SJSA1 (cell line): ENCODE measurements around the gene MXRA7. TPM values are rescaled to one million over a fixed set of nuclear protein-coding genes. Genes with fewer than 3 reads are reported as not detected.
"Not testable (repeated sequence)": the region's sequence is repeated elsewhere in the genome, so short reads cannot be mapped to it uniquely, and the experiment has no call there.

ENCODE experiments used
- DNase-seq, 2 experiments: peaks; one replicate each; pipeline ENCODE4 v3.0.0-alpha.2; 2015 to 2020; ENCODE audit warnings: low spot score in 2 of 2, low read depth in 1 of 2
- H3K27ac ChIP-seq: fragments of 250-450 bp; sonication (Bioruptor Pico); 2 replicates; pipeline ENCODE4 v1.5.1; 2020; ENCODE audit warnings: mild to moderate bottlenecking, moderate library complexity
- H3K27me3 ChIP-seq: fragments of 250-450 bp; sonication (Bioruptor Pico); replicated peaks from 2 replicates; pipeline ENCODE4 v1.5.1; 2020; ENCODE audit warnings: mild to moderate bottlenecking, moderate library complexity
- H3K36me3 ChIP-seq: fragments of 250-450 bp; sonication (Bioruptor Pico); 2 replicates; pipeline ENCODE4 v1.5.1; 2020; ENCODE audit warnings: mild to moderate bottlenecking
- H3K4me1 ChIP-seq: fragments of 250-450 bp; sonication (Bioruptor Pico); replicated peaks from 2 replicates; pipeline ENCODE4 v1.6.1; 2021; ENCODE audit warnings: mild to moderate bottlenecking
- H3K4me3 ChIP-seq: fragments of 250-450 bp; sonication (Bioruptor Pico); 2 replicates; pipeline ENCODE4 v1.5.1; 2020; ENCODE audit warnings: mild to moderate bottlenecking
- H3K9me3 ChIP-seq: fragments of 250-450 bp; sonication (Bioruptor Pico); replicated peaks from 2 replicates; pipeline ENCODE4 v1.5.1; 2020; ENCODE audit warnings: mild to moderate bottlenecking
- total RNA-seq: library from RNA; depleted of rRNA; stranded (reverse); fragments of >200 nt; shearing (Covaris generic); gene quantifications from 2 replicates; pipeline ENCODE4 v1.2.3, GENCODE V29; 2014

Gene MXRA7
- total RNA-seq, 1 experiment from 2014 or later, result 546 TPM

GRCh38 chr17:76740329-76741118 lies 29.8 kb upstream of the MXRA7 start:
- no peak overlapping the region for H3K4me3 ChIP-seq
- no peak for DNase-seq
- peaks cover 41% of the 10 kb centered on the region for H3K36me3 ChIP-seq
- H3K9me3 ChIP-seq, result 0 out of 2 replicates have a peak, but pooled peaks cover 7% of the 10 kb centered on the region
- H3K27ac ChIP-seq, result no peak overlapping the region
- peaks cover 7% of the 10 kb centered on the region; the same call in 1 of the 2 replicates for H3K4me1 ChIP-seq
- H3K27me3 ChIP-seq, result no peaks in the 10 kb centered on the region

- Histone ChIP-seq H3K36me3 (peaks cover 41% of the 10 kb centered on the region), H3K4me1 (peaks cover 13% of the 10 kb centered on the region)
- not testable (repeated sequence) for H3K27me3 ChIP-seq, H3K9me3 ChIP-seq, H3K4me3 ChIP-seq, H3K27ac ChIP-seq, DNase-seq
Observed at GRCh38 chr17:76739568-76740115, 28.9 kb upstream of the MXRA7 start.

- 0 out of 2 replicates have a peak, but pooled peaks cover 3% of the 10 kb centered on the region for H3K9me3 ChIP-seq
- peak overlapping the region; percentile 83 for H3K4me3 ChIP-seq
- peaks cover 41% of the 10 kb centered on the region for H3K36me3 ChIP-seq
- H3K27me3 ChIP-seq, result no peaks in the 10 kb centered on the region
- peak overlapping the region; percentile 97 for H3K27ac ChIP-seq
- H3K4me1 ChIP-seq, result peaks cover 24% of the 10 kb centered on the region
- peak in 1 of 2 experiments; percentile 36 for DNase-seq
Observed at GRCh38 chr17:76738468-76738850, 27.7 kb upstream of the MXRA7 start.

GRCh38 chr17:76737676-76738467 lies 27.1 kb upstream of the MXRA7 start, which contains the start of gene MFSD11:
TSS of gene MFSD11 (plus strand) at chr17:76738119. CDS start at chr17:76738353, 234 bp downstream.
- Histone ChIP-seq H3K9me3 (0 out of 2 replicates have a peak, but pooled peaks cover 3% of the 10 kb centered on the region), H3K27me3 (no peaks in the 10 kb centered on the region), H3K4me3 (peak within 1 kb of the TSS; percentile 83), H3K27ac (peak within 1 kb of the TSS; percentile 97), H3K4me1 (peaks cover 26% of the 10 kb centered on the region), H3K36me3 (peaks cover 46% of the 10 kb centered on the region)
- DNase-seq, result peak; percentile 97 to 100

- Histone ChIP-seq H3K27ac (peak within 1 kb of the TSS; percentile 97), H3K36me3 (peaks cover 53% of the 10 kb centered on the region), H3K27me3 (no peaks in the 10 kb centered on the region), H3K4me1 (peaks cover 26% of the 10 kb centered on the region), H3K4me3 (peak within 1 kb of the TSS; percentile 83), H3K9me3 (0 out of 2 replicates have a peak, but pooled peaks cover 3% of the 10 kb centered on the region)
- peak; percentile 100 for DNase-seq
Observed at GRCh38 chr17:76737082-76737675, 26.4 kb upstream of the MXRA7 start, which contains the start of gene SRSF2. TSS of gene SRSF2 (minus strand) at chr17:76737331. CDS start at chr17:76737160, 171 bp downstream.

GRCh38 chr17:76736349-76737081 lies 25.8 kb upstream of the MXRA7 start:
- H3K4me1 ChIP-seq, result peaks cover 26% of the 10 kb centered on the region
- peaks cover 56% of the 10 kb centered on the region for H3K36me3 ChIP-seq
- peak overlapping the region; percentile 83 for H3K4me3 ChIP-seq
- H3K27ac ChIP-seq, result peak overlapping the region; percentile 76
- no peaks in the 10 kb centered on the region for H3K27me3 ChIP-seq
- peak; percentile 66 to 75 for DNase-seq
- H3K9me3 ChIP-seq, result 0 out of 2 replicates have a peak, but pooled peaks cover 3% of the 10 kb centered on the region

- Histone ChIP-seq H3K27ac (peak overlapping the region; percentile 76), H3K27me3 (no peaks in the 10 kb centered on the region), H3K36me3 (peaks cover 62% of the 10 kb centered on the region), H3K4me1 (peaks cover 26% of the 10 kb centered on the region), H3K9me3 (0 out of 2 replicates have a peak, but pooled peaks cover 3% of the 10 kb centered on the region), H3K4me3 (peak overlapping the region; percentile 83)
- peak in 1 of 2 experiments; percentile 64 for DNase-seq
Observed at GRCh38 chr17:76735586-76736348, 25.0 kb upstream of the MXRA7 start.

GRCh38 chr17:76735006-76735405 lies 24.2 kb upstream of the MXRA7 start:
- H3K27ac ChIP-seq, result peak overlapping the region; percentile 7; the same call in 1 of the 2 replicates
- peaks cover 69% of the 10 kb centered on the region for H3K36me3 ChIP-seq

GRCh38 chr17:76734080-76734840 lies 23.5 kb upstream of the MXRA7 start:
- Histone ChIP-seq H3K27me3 (no peaks in the 10 kb centered on the region), H3K4me1 (peaks cover 26% of the 10 kb centered on the region), H3K36me3 (peaks cover 75% of the 10 kb centered on the region), H3K4me3 (peak overlapping the region; percentile 83), H3K27ac (peak overlapping the region; percentile 7), H3K9me3 (0 out of 2 replicates have a peak, but pooled peaks cover 3% of the 10 kb centered on the region)
- peak in 1 of 2 experiments; percentile 39 for DNase-seq

More at GRCh38 chr17:76735006-76735405, 24.2 kb upstream of the MXRA7 start:
- peak overlapping the region; percentile 83 for H3K4me3 ChIP-seq
- DNase-seq, result peak in 1 of 2 experiments; percentile 52
- H3K27me3 ChIP-seq, result no peaks in the 10 kb centered on the region
- peaks cover 26% of the 10 kb centered on the region for H3K4me1 ChIP-seq
- 0 out of 2 replicates have a peak, but pooled peaks cover 3% of the 10 kb centered on the region for H3K9me3 ChIP-seq

- no peak overlapping the region for H3K27ac ChIP-seq
- peaks cover 79% of the 10 kb centered on the region for H3K36me3 ChIP-seq
- H3K27me3 ChIP-seq, result no peaks in the 10 kb centered on the region
- 0 out of 2 replicates have a peak, but pooled peaks cover 3% of the 10 kb centered on the region for H3K9me3 ChIP-seq
- peaks cover 19% of the 10 kb centered on the region for H3K4me1 ChIP-seq
- no peak for DNase-seq
- no peak overlapping the region for H3K4me3 ChIP-seq
Observed at GRCh38 chr17:76733618-76733957, 22.8 kb upstream of the MXRA7 start.

GRCh38 chr17:76732734-76733617 lies 22.2 kb upstream of the MXRA7 start:
- H3K4me3 ChIP-seq, result no peak overlapping the region
- H3K4me1 ChIP-seq, result peaks cover 19% of the 10 kb centered on the region

More at GRCh38 chr17:76732734-76733617, 22.2 kb upstream of the MXRA7 start:
- 0 out of 2 replicates have a peak, but pooled peaks cover 3% of the 10 kb centered on the region for H3K9me3 ChIP-seq
- H3K27me3 ChIP-seq, result no peaks in the 10 kb centered on the region
- no peak overlapping the region for H3K27ac ChIP-seq
- no peak for DNase-seq
- peaks cover 79% of the 10 kb centered on the region for H3K36me3 ChIP-seq
